OCI-LY1 (cell line): Measurements from ENCODE around the gene PSMD5.

Experiments used
- H2AFZ ChIP-seq: fragments of 200-600 bp; sonication (generic), shearing (Covaris generic); 2 replicates; pipeline ENCODE4 v1.6.0; 2014; ENCODE audit warnings: antibody characterized with exemption, mild to moderate bottlenecking, low read length
- H3F3A ChIP-seq: fragments of 200-600 bp; sonication (generic), shearing (Covaris generic); 2 replicates; pipeline ENCODE4 v1.6.0; 2014; ENCODE audit warnings: mild to moderate bottlenecking, antibody characterized with exemption, low read length, moderate library complexity; ENCODE audit not compliant: insufficient read depth
- H3K27ac ChIP-seq: fragments of 200-600 bp; sonication (generic); 2 replicates; pipeline ENCODE4 v1.5.1; 2014; ENCODE audit warnings: low read length, mixed run types, mild to moderate bottlenecking, low read depth; ENCODE audit not compliant: poor library complexity, severe bottlenecking
- H3K27me3 ChIP-seq: fragments of 200-600 bp; sonication (generic); 2 replicates; pipeline ENCODE4 v1.6.0; 2014; ENCODE audit warnings: antibody characterized with exemption, mild to moderate bottlenecking, low read length, moderate library complexity; ENCODE audit not compliant: insufficient read depth
- H3K36me3 ChIP-seq: fragments of 200-600 bp; sonication (generic); 2 replicates; pipeline ENCODE4 v1.6.1; 2014; ENCODE audit warnings: mild to moderate bottlenecking, antibody characterized with exemption, low read length, moderate library complexity, mixed read lengths; ENCODE audit not compliant: insufficient read depth
- H3K4me1 ChIP-seq: fragments of 200-600 bp; sonication (generic); 2 replicates; pipeline ENCODE4 v1.5.1; 2014; ENCODE audit warnings: mild to moderate bottlenecking, low read length, moderate library complexity; ENCODE audit not compliant: insufficient read depth, severe bottlenecking
- H3K4me2 ChIP-seq: fragments of 200-600 bp; sonication (generic), shearing (Covaris generic); 2 replicates; pipeline ENCODE4 v1.6.1; 2014; ENCODE audit warnings: low read length
- H3K4me3 ChIP-seq: fragments of 200-600 bp; sonication (generic); 2 replicates; pipeline ENCODE4 v1.5.1; 2014; ENCODE audit warnings: low read length, low read depth, mild to moderate bottlenecking, mixed read lengths; ENCODE audit not compliant: poor library complexity, severe bottlenecking
- H3K79me2 ChIP-seq: fragments of 200-600 bp; shearing (Covaris generic); 2 replicates; pipeline ENCODE4 v1.6.1; 2016; ENCODE audit warnings: mixed run types, low read length, mixed read lengths; ENCODE audit not compliant: insufficient read depth
- H3K9ac ChIP-seq: fragments of 200-600 bp; sonication (generic), shearing (Covaris generic); 2 replicates; pipeline ENCODE4 v1.6.1; 2014; ENCODE audit warnings: mild to moderate bottlenecking, low read length, mixed read lengths
- H3K9me2 ChIP-seq: fragments of 200-600 bp; sonication (generic), shearing (Covaris generic); 2 replicates; pipeline ENCODE4 v1.6.1; 2014; ENCODE audit warnings: low read depth, mild to moderate bottlenecking, low read length, mixed read lengths
- H3K9me3 ChIP-seq: fragments of 200-600 bp; shearing (Covaris generic); 2 replicates; pipeline ENCODE4 v1.6.1; 2014; ENCODE audit warnings: low read length, mixed read lengths
- H4K20me1 ChIP-seq: fragments of 200-600 bp; sonication (generic), shearing (Covaris generic); 2 replicates; pipeline ENCODE4 v1.6.0; 2016; ENCODE audit warnings: mild to moderate bottlenecking, low read length; ENCODE audit not compliant: insufficient read depth
- EZH2 ChIP-seq: fragments of 200-600 bp; sonication (generic), shearing (Covaris generic); IDR thresholded peaks from 2 replicates; pipeline ENCODE4 v1.8.0; 2017; ENCODE audit warnings: borderline replicate concordance, mixed run types, mild to moderate bottlenecking, antibody characterized with exemption, low read length, moderate library complexity, mixed read lengths
- TF ChIP-seq, protein P1 (sequence below): fragments of 200-600 bp; sonication (generic), shearing (Covaris generic); IDR thresholded peaks from 2 replicates; pipeline ENCODE4 v1.5.1; 2017; ENCODE audit warnings: mild to moderate bottlenecking, antibody characterized with exemption, low read length, moderate library complexity, mixed read lengths

PSMD5 gene

DNA sequence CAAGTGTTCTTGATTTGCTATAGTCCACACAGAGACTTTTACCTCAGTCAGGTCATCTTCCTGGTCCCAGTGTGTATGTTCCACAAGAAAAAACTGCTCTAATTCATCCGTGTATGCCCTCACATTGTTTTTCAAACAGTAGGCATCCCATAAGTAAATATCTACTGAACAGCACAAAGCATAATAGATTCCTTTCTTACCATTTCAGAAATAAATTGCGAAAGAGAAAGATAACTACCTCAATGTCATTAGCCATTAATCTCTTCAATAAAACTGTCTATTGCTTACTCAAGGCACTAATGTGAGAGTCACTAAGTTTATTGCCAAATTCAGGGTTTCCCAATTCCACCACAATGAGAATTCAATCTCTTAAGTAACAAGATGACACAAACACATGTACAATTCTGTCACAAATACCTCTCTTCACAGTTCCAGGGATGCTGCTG is 59.1 kb downstream of the PSMD5 start:
- no peaks in the 10 kb centered on the region for H3K4me1 ChIP-seq
- peaks cover 36% of the 10 kb centered on the region for H3K79me2 ChIP-seq
- TF ChIP-seq, protein P1, sequence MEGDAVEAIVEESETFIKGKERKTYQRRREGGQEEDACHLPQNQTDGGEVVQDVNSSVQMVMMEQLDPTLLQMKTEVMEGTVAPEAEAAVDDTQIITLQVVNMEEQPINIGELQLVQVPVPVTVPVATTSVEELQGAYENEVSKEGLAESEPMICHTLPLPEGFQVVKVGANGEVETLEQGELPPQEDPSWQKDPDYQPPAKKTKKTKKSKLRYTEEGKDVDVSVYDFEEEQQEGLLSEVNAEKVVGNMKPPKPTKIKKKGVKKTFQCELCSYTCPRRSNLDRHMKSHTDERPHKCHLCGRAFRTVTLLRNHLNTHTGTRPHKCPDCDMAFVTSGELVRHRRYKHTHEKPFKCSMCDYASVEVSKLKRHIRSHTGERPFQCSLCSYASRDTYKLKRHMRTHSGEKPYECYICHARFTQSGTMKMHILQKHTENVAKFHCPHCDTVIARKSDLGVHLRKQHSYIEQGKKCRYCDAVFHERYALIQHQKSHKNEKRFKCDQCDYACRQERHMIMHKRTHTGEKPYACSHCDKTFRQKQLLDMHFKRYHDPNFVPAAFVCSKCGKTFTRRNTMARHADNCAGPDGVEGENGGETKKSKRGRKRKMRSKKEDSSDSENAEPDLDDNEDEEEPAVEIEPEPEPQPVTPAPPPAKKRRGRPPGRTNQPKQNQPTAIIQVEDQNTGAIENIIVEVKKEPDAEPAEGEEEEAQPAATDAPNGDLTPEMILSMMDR = no peak
- TF ChIP-seq EZH2 = no peak
- no peak overlapping the region for H3K9ac ChIP-seq
- no peaks in the 10 kb centered on the region for H3K9me3 ChIP-seq
- H3K36me3 ChIP-seq = peaks cover 80% of the 10 kb centered on the region
- H4K20me1 ChIP-seq = no peaks in the 10 kb centered on the region
- no peak overlapping the region for H2AFZ ChIP-seq
- H3K27ac ChIP-seq = no peak overlapping the region
- no peaks in the 10 kb centered on the region for H3K9me2 ChIP-seq
- H3K4me3 ChIP-seq = no peak overlapping the region
- no peaks in the 10 kb centered on the region for H3K27me3 ChIP-seq
- no peaks in the 10 kb centered on the region for H3F3A ChIP-seq
- no peak overlapping the region for H3K4me2 ChIP-seq

DNA sequence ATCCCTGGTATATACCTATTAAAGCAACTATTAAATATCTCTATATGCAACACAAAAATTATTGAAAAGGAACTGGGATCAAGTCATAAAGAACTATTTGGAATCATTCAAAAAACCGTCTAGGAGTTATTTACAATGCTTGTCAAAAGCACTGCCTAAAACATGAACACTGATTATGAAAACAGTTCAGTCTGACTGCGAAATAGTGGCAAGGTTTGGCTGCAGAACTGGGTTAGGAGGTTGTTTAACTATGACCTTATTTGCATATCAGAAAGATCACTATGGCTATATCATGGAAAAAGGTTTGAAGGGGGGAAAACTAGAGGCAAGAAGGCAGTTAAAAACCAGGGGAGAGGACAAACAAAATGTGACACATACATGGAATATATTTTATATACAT is 61.5 kb downstream of the PSMD5 start:
- no peak overlapping the region for H3K4me3 ChIP-seq
- H3K27ac ChIP-seq = no peak overlapping the region
- H3K36me3 ChIP-seq = peaks cover 80% of the 10 kb centered on the region
- H3K79me2 ChIP-seq = peaks cover 27% of the 10 kb centered on the region
- H3K27me3 ChIP-seq = no peaks in the 10 kb centered on the region
- TF ChIP-seq, protein P1 = no peak
- TF ChIP-seq EZH2 = no peak
- no peaks in the 10 kb centered on the region for H4K20me1 ChIP-seq
- no peaks in the 10 kb centered on the region for H3K9me3 ChIP-seq
- H2AFZ ChIP-seq = no peak overlapping the region
- no peaks in the 10 kb centered on the region for H3K4me1 ChIP-seq
- H3K4me2 ChIP-seq = no peak overlapping the region
- no peaks in the 10 kb centered on the region for H3F3A ChIP-seq
- H3K9ac ChIP-seq = no peak overlapping the region
- no peaks in the 10 kb centered on the region for H3K9me2 ChIP-seq

- H3F3A ChIP-seq = no peaks in the 10 kb centered on the region
- H4K20me1 ChIP-seq = no peaks in the 10 kb centered on the region
- no peak overlapping the region for H3K4me3 ChIP-seq
- no peaks in the 10 kb centered on the region for H3K9me2 ChIP-seq
- H2AFZ ChIP-seq = no peak overlapping the region
- no peak overlapping the region for H3K4me2 ChIP-seq
- no peak for TF ChIP-seq EZH2
- TF ChIP-seq, protein P1 = no peak
- no peaks in the 10 kb centered on the region for H3K9me3 ChIP-seq
- peaks cover 82% of the 10 kb centered on the region for H3K36me3 ChIP-seq
- H3K27me3 ChIP-seq = no peaks in the 10 kb centered on the region
- H3K9ac ChIP-seq = no peak overlapping the region
- H3K79me2 ChIP-seq = peaks cover 24% of the 10 kb centered on the region
- no peak overlapping the region for H3K27ac ChIP-seq
- H3K4me1 ChIP-seq = no peaks in the 10 kb centered on the region
Measured at GRCh38 chr9:120780367-120780766, 62.4 kb downstream of the PSMD5 start.
